ENCODE data around the gene SETD6.
"Not testable (repeated sequence)": the region's sequence is repeated elsewhere in the genome, so short reads cannot be mapped to it uniquely, and the experiment has no call there.

Gene SETD6

GRCh38 chr16:58563775-58564174 lies 48.5 kb downstream of the SETD6 start:
- no peak for TF ChIP-seq CTCF (IDR thresholded peaks at IDR 0.05; ENCODE audit: low read depth, low read length)
- H3K4me3 ChIP-seq (replicated peaks in 1 of 2; ENCODE audit: low read depth in 2 of 2, low read length in 2 of 2): no peak overlapping the region
- DNase-seq (ENCODE audit: low read depth in 2 of 2): no peak

GRCh38 chr16:58565697-58566096 lies 50.4 kb downstream of the SETD6 start:
- not testable (repeated sequence) for DNase-seq (ENCODE audit: low read depth in 2 of 2)

More at GRCh38 chr16:58565697-58566096, 50.4 kb downstream of the SETD6 start:
- H3K4me3 ChIP-seq (replicated peaks in 1 of 2; ENCODE audit: low read depth in 2 of 2, low read length in 2 of 2): not testable (repeated sequence)
